Measurements from ENCODE around the gene SP100.

The SP100 gene

GRCh38 chr2:230502593-230502992, 86.6 kb downstream of the SP100 start:
- TF ChIP-seq CTCF (conservative IDR thresholded peaks at IDR 0.05; ENCODE audit: low read length) (no peak), EZH2phosphoT487 (IDR thresholded peaks at IDR 0.05; ENCODE audit: borderline replicate concordance) (no peak)
- no peak overlapping the region for H3K4me3 ChIP-seq (ENCODE audit: low read length, poor library complexity, severe bottlenecking)
- no peaks in the 10 kb centered on the region for H3K36me3 ChIP-seq (ENCODE audit: insufficient read depth, low read length)
- H3F3A ChIP-seq (ENCODE audit: low read depth): no peaks in the 10 kb centered on the region
- no peak overlapping the region for H2AFZ ChIP-seq (ENCODE audit: low read length)
- no peaks in the 10 kb centered on the region for H3K79me2 ChIP-seq (ENCODE audit: insufficient read depth, low read length)
- H4K20me1 ChIP-seq (ENCODE audit: insufficient read depth, low read length, poor library complexity, severe bottlenecking): no peaks in the 10 kb centered on the region
- no peak overlapping the region for H3K9ac ChIP-seq (ENCODE audit: low read depth, low read length, poor library complexity, severe bottlenecking)
- peaks cover 3% of the 10 kb centered on the region for H3K4me1 ChIP-seq (ENCODE audit: insufficient read depth, low read length, poor library complexity, severe bottlenecking)
- H3K4me2 ChIP-seq (ENCODE audit: low read depth, low read length, poor library complexity, severe bottlenecking): no peak overlapping the region
- H3K9me3 ChIP-seq (ENCODE audit: insufficient read depth, low read depth, low read length): no peaks in the 10 kb centered on the region
- no peaks in the 10 kb centered on the region for H3K9me2 ChIP-seq (replicated peaks; ENCODE audit: low read depth, low read length)
- H3K27me3 ChIP-seq (ENCODE audit: insufficient read depth, low read length, poor library complexity, severe bottlenecking): no peaks in the 10 kb centered on the region

GRCh38 chr2:230503798-230504197, 87.8 kb downstream of the SP100 start:
- Histone ChIP-seq H3K27me3 (ENCODE audit: insufficient read depth, low read length, poor library complexity, severe bottlenecking) (no peaks in the 10 kb centered on the region), H3K4me3 (ENCODE audit: low read length, poor library complexity, severe bottlenecking) (no peak overlapping the region), H3K4me1 (ENCODE audit: insufficient read depth, low read length, poor library complexity, severe bottlenecking) (no peaks in the 10 kb centered on the region), H3K4me2 (ENCODE audit: low read depth, low read length, poor library complexity, severe bottlenecking) (no peak overlapping the region), H3K9ac (ENCODE audit: low read depth, low read length, poor library complexity, severe bottlenecking) (no peak overlapping the region), H3K9me2 (replicated peaks; ENCODE audit: low read depth, low read length) (no peaks in the 10 kb centered on the region), H4K20me1 (ENCODE audit: insufficient read depth, low read length, poor library complexity, severe bottlenecking) (no peaks in the 10 kb centered on the region), H2AFZ (ENCODE audit: low read length) (no peak overlapping the region), H3K36me3 (ENCODE audit: insufficient read depth, low read length) (no peaks in the 10 kb centered on the region), H3K79me2 (ENCODE audit: insufficient read depth, low read length) (no peaks in the 10 kb centered on the region), H3F3A (ENCODE audit: low read depth) (no peaks in the 10 kb centered on the region), H3K9me3 (ENCODE audit: insufficient read depth, low read depth, low read length) (no peaks in the 10 kb centered on the region)
- TF ChIP-seq EZH2phosphoT487 (IDR thresholded peaks at IDR 0.05; ENCODE audit: borderline replicate concordance) (no peak), CTCF (conservative IDR thresholded peaks at IDR 0.05; ENCODE audit: low read length) (no peak)

GRCh38 chr2:230505162-230505561, 89.2 kb downstream of the SP100 start:
- no peaks in the 10 kb centered on the region for H3F3A ChIP-seq (ENCODE audit: low read depth)
- no peaks in the 10 kb centered on the region for H3K27me3 ChIP-seq (ENCODE audit: insufficient read depth, low read length, poor library complexity, severe bottlenecking)
- H3K4me1 ChIP-seq (ENCODE audit: insufficient read depth, low read length, poor library complexity, severe bottlenecking): no peaks in the 10 kb centered on the region
- no peak overlapping the region for H3K4me2 ChIP-seq (ENCODE audit: low read depth, low read length, poor library complexity, severe bottlenecking)
- H3K4me3 ChIP-seq (ENCODE audit: low read length, poor library complexity, severe bottlenecking): no peak overlapping the region
- H3K36me3 ChIP-seq (ENCODE audit: insufficient read depth, low read length): no peaks in the 10 kb centered on the region
- no peaks in the 10 kb centered on the region for H3K9me2 ChIP-seq (replicated peaks; ENCODE audit: low read depth, low read length)
- no peak overlapping the region for H3K9ac ChIP-seq (ENCODE audit: low read depth, low read length, poor library complexity, severe bottlenecking)
- H3K79me2 ChIP-seq (ENCODE audit: insufficient read depth, low read length): no peaks in the 10 kb centered on the region
- no peaks in the 10 kb centered on the region for H4K20me1 ChIP-seq (ENCODE audit: insufficient read depth, low read length, poor library complexity, severe bottlenecking)
- no peak overlapping the region for H2AFZ ChIP-seq (ENCODE audit: low read length)
- TF ChIP-seq CTCF (conservative IDR thresholded peaks at IDR 0.05; ENCODE audit: low read length): no peak
- no peak for TF ChIP-seq EZH2phosphoT487 (IDR thresholded peaks at IDR 0.05; ENCODE audit: borderline replicate concordance)
- H3K9me3 ChIP-seq (ENCODE audit: insufficient read depth, low read depth, low read length): no peaks in the 10 kb centered on the region

Measured in Loucy (cell line).